Prostate gland (tissue), 2 donors: ENCODE data around the gene INSR.

Experiments used
- POLR2A ChIP-seq: fragments of 450-650 bp; IDR thresholded peaks from one replicate; pipeline ENCODE4 v1.6.1; 2016; ENCODE audit warnings: antibody characterized with exemption, mild to moderate bottlenecking
- POLR2AphosphoS5 ChIP-seq: sonication (generic); formaldehyde crosslinking; IDR thresholded peaks from one replicate; pipeline ENCODE4 v1.6.1; 2017; ENCODE audit warnings: antibody characterized with exemption
- TF ChIP-seq, protein P1 (sequence below), 4 experiments: fragments of 200-600 bp in 2 of 4; fragments of 450-650 bp in 2 of 4; sonication (generic) in 2 of 4; IDR thresholded peaks; 1 replicate in 3 of 4; 2 replicates in 1 of 4; pipeline ENCODE4 v1.5.1; 2016 to 2019; ENCODE audit warnings: antibody characterized with exemption in 4 of 4, mild to moderate bottlenecking in 2 of 4, moderate library complexity in 2 of 4

DNA sequence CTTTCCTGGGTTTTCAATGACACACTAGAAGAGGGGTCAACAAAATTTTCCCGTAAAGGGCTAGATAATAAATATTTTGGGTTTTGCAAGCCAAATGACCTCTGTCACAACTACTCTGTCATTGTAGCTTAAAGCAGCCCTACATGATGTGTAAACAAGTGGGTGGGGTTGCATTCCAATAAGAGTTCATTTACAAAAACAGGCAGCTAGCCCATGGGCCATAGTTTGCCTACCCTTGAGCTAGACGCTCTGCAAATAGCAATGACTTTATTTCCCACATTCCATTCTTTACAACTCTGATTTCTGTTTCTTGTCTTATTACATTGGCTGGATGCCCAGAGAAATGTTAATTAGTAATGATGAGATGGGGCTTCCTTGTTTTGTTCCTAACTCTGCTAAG lies 148.7 kb downstream of the INSR start:
- TF ChIP-seq, protein P1, sequence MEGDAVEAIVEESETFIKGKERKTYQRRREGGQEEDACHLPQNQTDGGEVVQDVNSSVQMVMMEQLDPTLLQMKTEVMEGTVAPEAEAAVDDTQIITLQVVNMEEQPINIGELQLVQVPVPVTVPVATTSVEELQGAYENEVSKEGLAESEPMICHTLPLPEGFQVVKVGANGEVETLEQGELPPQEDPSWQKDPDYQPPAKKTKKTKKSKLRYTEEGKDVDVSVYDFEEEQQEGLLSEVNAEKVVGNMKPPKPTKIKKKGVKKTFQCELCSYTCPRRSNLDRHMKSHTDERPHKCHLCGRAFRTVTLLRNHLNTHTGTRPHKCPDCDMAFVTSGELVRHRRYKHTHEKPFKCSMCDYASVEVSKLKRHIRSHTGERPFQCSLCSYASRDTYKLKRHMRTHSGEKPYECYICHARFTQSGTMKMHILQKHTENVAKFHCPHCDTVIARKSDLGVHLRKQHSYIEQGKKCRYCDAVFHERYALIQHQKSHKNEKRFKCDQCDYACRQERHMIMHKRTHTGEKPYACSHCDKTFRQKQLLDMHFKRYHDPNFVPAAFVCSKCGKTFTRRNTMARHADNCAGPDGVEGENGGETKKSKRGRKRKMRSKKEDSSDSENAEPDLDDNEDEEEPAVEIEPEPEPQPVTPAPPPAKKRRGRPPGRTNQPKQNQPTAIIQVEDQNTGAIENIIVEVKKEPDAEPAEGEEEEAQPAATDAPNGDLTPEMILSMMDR (IDR thresholded peaks at IDR 0.05): no peak
- TF ChIP-seq POLR2A (no peak), POLR2AphosphoS5 (no peak)
